Esophagus squamous epithelium (tissue), 5 donors: ENCODE measurements around the gene PTPRD. TPM values are rescaled to one million over a fixed set of nuclear protein-coding genes. Genes with fewer than 3 reads are reported as not detected.

ENCODE experiments used
- DNase-seq: peaks from one replicate; lab custom pipeline; 2025; lab: John Stamatoyannopoulos, UW
- H3K27ac ChIP-seq, 4 donors: fragments of 200-600 bp; sonication (generic); one replicate each; pipeline ENCODE4 v1.5.1; 2016 to 2019; ENCODE audit warnings: mild to moderate bottlenecking in 1 of 4
- H3K27me3 ChIP-seq, 4 donors: fragments of 200-600 bp; sonication (generic); 1 replicate in 3 of 4; 2 replicates in 1 of 4; pipeline versions ENCODE4 v1.5.1 to v1.6.0; 2017 to 2021; ENCODE audit warnings: antibody characterized with exemption in 1 of 4
- H3K36me3 ChIP-seq, 3 donors: fragments of 200-600 bp; sonication (generic); one replicate each; pipeline ENCODE4 v1.5.1; 2016 to 2019
- H3K4me1 ChIP-seq, 3 donors: fragments of 200-600 bp; sonication (generic); one replicate each; pipeline ENCODE4 v1.5.1; 2017 to 2019
- H3K4me3 ChIP-seq, 4 donors: fragments of 200-600 bp; sonication (generic); 1 replicate in 3 of 4; 2 replicates in 1 of 4; pipeline ENCODE4 v1.5.1; 2016 to 2019; ENCODE audit warnings: mild to moderate bottlenecking in 2 of 4, moderate library complexity in 1 of 4
- H3K9me3 ChIP-seq, 3 donors: fragments of 200-600 bp; sonication (generic); one replicate each; pipeline ENCODE4 v1.5.1; 2016 to 2019
- CTCF ChIP-seq, 6 experiments: fragments of 450-650 bp in 4 of 6; fragments of 200-600 bp in 2 of 6; sonication (generic) in 2 of 6; IDR thresholded peaks; one replicate each; pipeline ENCODE4 v1.5.1; 2016 to 2019; ENCODE audit warnings: antibody characterized with exemption in 6 of 6, mild to moderate bottlenecking in 4 of 6, moderate library complexity in 4 of 6
- POLR2A ChIP-seq, 4 donors: fragments of 450-650 bp; IDR thresholded peaks; one replicate each; pipeline ENCODE4 v1.6.1; 2017; ENCODE audit warnings: antibody characterized with exemption in 4 of 4, mild to moderate bottlenecking in 4 of 4, moderate library complexity in 3 of 4
- WGBS, 2 donors: methylation state at CpG; one replicate each; pipeline ENCODE4 v1.1.5; 2018; 5-methylcytosine and 5-hydroxymethylcytosine counted together
- intact Hi-C: fragments of 100-400 bp; cut with DNase I; formaldehyde crosslinking; loops from one replicate; pipeline ENCODE4 v1.15.0; 2022
- total RNA-seq, 4 donors: library from RNA; depleted of rRNA; stranded (reverse); fragments of >200 nt; gene quantifications; one replicate each; pipeline ENCODE4 v1.1.0, GENCODE V29; 2016
- donor health status: DM: yes; HTN: yes; CAD: no.

PTPRD gene
- total RNA-seq, 4 donors from 2014 or later: 0.23 to 16.3 (median 6.6) TPM

DNA sequence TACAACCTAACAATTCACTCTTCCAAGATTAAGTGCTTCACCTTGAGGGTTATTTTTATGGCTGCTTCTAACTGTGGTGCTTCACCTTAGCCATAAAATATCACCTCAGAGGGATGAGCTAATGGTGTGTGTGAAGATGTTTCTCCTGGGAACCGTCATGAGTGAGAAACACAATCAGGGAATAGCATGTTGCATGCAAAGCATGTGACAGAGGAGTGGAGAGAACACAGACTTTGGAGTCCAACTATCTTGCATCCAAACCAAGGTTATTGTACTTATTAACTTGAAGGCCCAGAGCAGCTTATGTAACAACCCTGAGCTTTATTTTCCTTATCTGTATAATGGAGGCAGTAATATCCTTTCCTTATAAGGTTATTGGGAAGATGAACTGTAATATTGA lies 1724.2 kb downstream of the PTPRD start:
- Histone ChIP-seq H3K9me3 (no peaks in the 10 kb centered on the region), H3K36me3 (no peaks in the 10 kb centered on the region), H3K27ac (no peak overlapping the region), H3K27me3 (no peaks in the 10 kb centered on the region), H3K4me3 (no peak overlapping the region), H3K4me1 (no peaks in the 10 kb centered on the region)
- intact Hi-C loops: no loop called here
- WGBS, 2 donors: 100% methylated on average over 1 of the region's 1 CpG; no CpG with 5 or more reads in 1 of the 2 donors
- DNase-seq: no peak
- TF ChIP-seq POLR2A (IDR thresholded peaks at IDR 0.05) (no peak), CTCF (IDR thresholded peaks at IDR 0.05) (no peak)

GRCh38 chr9:8887369-8887768 lies 1725.4 kb downstream of the PTPRD start:
- Histone ChIP-seq H3K4me1 (no peaks in the 10 kb centered on the region), H3K4me3 (no peak overlapping the region), H3K9me3 (no peaks in the 10 kb centered on the region), H3K36me3 (no peaks in the 10 kb centered on the region), H3K27ac (no peak overlapping the region), H3K27me3 (no peaks in the 10 kb centered on the region)
- DNase-seq: no peak
- intact Hi-C loops: no loop called here
- no peak for TF ChIP-seq POLR2A (IDR thresholded peaks at IDR 0.05)
- WGBS, 2 donors: 54 to 71% methylated on average over 1 of the region's 1 CpG

GRCh38 chr9:8883321-8883720 lies 1729.5 kb downstream of the PTPRD start:
- DNase-seq: no peak
- intact Hi-C loops: no loop called here

DNA sequence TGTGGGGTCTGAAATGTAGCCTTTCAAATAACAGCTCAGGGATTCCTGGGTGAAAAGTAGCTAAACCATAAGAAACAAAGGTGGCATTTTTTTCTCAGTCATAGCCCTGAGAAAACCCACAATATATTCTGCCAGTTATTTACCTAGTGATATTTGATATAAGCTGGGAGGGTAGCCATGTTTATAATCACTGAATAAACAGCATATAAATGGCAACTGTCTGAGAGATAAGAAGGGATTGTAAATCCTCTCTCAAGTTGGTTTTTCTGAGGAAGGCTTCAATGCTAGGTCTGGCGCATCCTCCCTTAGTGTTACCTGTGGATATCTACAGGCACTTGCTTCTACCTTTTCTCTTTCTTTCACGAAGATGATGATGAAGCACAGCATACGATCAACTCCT lies 1732.7 kb downstream of the PTPRD start:
- no peak overlapping the region for H3K27ac ChIP-seq
- H3K9me3 ChIP-seq: no peaks in the 10 kb centered on the region
- H3K4me1 ChIP-seq: no peaks in the 10 kb centered on the region
- intact Hi-C loops: no loop called here
- DNase-seq: no peak
- H3K36me3 ChIP-seq: no peaks in the 10 kb centered on the region
- 59 to 80% methylated on average over 3 of the region's 3 CpGs for WGBS, 2 donors
- TF ChIP-seq POLR2A (IDR thresholded peaks at IDR 0.05) (no peak), CTCF (IDR thresholded peaks at IDR 0.05) (no peak)
- H3K4me3 ChIP-seq: no peak overlapping the region
- H3K27me3 ChIP-seq: no peaks in the 10 kb centered on the region

More at GRCh38 chr9:8883321-8883720, 1729.5 kb downstream of the PTPRD start:
- TF ChIP-seq POLR2A (IDR thresholded peaks at IDR 0.05) (no peak), CTCF (IDR thresholded peaks at IDR 0.05) (no peak)
- Histone ChIP-seq H3K27me3 (no peaks in the 10 kb centered on the region), H3K9me3 (no peaks in the 10 kb centered on the region), H3K4me3 (no peak overlapping the region), H3K4me1 (no peaks in the 10 kb centered on the region), H3K27ac (no peak overlapping the region), H3K36me3 (no peaks in the 10 kb centered on the region)
- 27 to 33% methylated on average over 1 of the region's 1 CpG for WGBS, 2 donors

- Histone ChIP-seq H3K27ac (no peak overlapping the region), H3K4me1 (no peaks in the 10 kb centered on the region), H3K36me3 (no peaks in the 10 kb centered on the region), H3K4me3 (no peak overlapping the region), H3K27me3 (no peaks in the 10 kb centered on the region), H3K9me3 (no peaks in the 10 kb centered on the region)
- intact Hi-C loops: no loop called here
- DNase-seq: no peak
- 63 to 81% methylated on average over 2 of the region's 2 CpGs for WGBS, 2 donors
- TF ChIP-seq CTCF (IDR thresholded peaks at IDR 0.05): no peak
- TF ChIP-seq POLR2A (IDR thresholded peaks at IDR 0.05): no peak
These were observed 1733.5 kb downstream of the PTPRD start for GRCh38 chr9:8879284-8879683.
